ENCODE data around the gene FAM181B. TPM values are rescaled to one million over a fixed set of nuclear protein-coding genes. Genes with fewer than 3 reads are reported as not detected.

The FAM181B gene
- total and polyA plus RNA-seq, 2 donors: 0.18 to 0.24 TPM

GRCh38 chr11:82765466-82766034, 31.9 kb upstream of the FAM181B start:
- Histone ChIP-seq H3K9me3 (ENCODE audit: control insufficient read depth in 2 of 2, insufficient read depth in 1 of 2, low read length in 1 of 2) (no peaks in the 10 kb centered on the region), H3K36me3 (ENCODE audit: control insufficient read depth in 2 of 2, insufficient read depth in 2 of 2, low read length in 1 of 2) (no peaks in the 10 kb centered on the region), H3K4me3 (ENCODE audit: low read length in 2 of 2) (no peak overlapping the region), H3K27ac (ENCODE audit: low read depth in 1 of 2, low read length in 1 of 2) (no peak overlapping the region), H3K4me1 (ENCODE audit: control insufficient read depth in 2 of 2, insufficient read depth in 2 of 2, low read length in 2 of 2) (no peaks in the 10 kb centered on the region), H3K27me3 (ENCODE audit: control insufficient read depth in 2 of 2, insufficient read depth in 1 of 2, low read length in 1 of 2) (no peaks in the 10 kb centered on the region)
- DNase-seq (ENCODE audit: low read depth in 6 of 9, low spot score in 9 of 9): no peak
- WGBS: 84% methylated on average over 11 of the region's 11 CpGs

- Histone ChIP-seq H3K27ac (ENCODE audit: low read depth in 1 of 2, low read length in 1 of 2) (no peak overlapping the region), H3K4me3 (ENCODE audit: low read length in 2 of 2) (no peak overlapping the region), H3K27me3 (ENCODE audit: control insufficient read depth in 2 of 2, insufficient read depth in 1 of 2, low read length in 1 of 2) (no peaks in the 10 kb centered on the region), H3K36me3 (ENCODE audit: control insufficient read depth in 2 of 2, insufficient read depth in 2 of 2, low read length in 1 of 2) (no peaks in the 10 kb centered on the region), H3K4me1 (ENCODE audit: control insufficient read depth in 2 of 2, insufficient read depth in 2 of 2, low read length in 2 of 2) (no peaks in the 10 kb centered on the region), H3K9me3 (ENCODE audit: control insufficient read depth in 2 of 2, insufficient read depth in 1 of 2, low read length in 1 of 2) (no peaks in the 10 kb centered on the region)
- WGBS: 92% methylated on average over 1 of the region's 1 CpG
- DNase-seq (ENCODE audit: low read depth in 6 of 9, low spot score in 9 of 9): no peak
These were observed 29.5 kb upstream of the FAM181B start for GRCh38 chr11:82763167-82763566.

- Histone ChIP-seq H3K27me3 (ENCODE audit: control insufficient read depth in 2 of 2, insufficient read depth in 1 of 2, low read length in 1 of 2) (no peaks in the 10 kb centered on the region), H3K36me3 (ENCODE audit: control insufficient read depth in 2 of 2, insufficient read depth in 2 of 2, low read length in 1 of 2) (no peaks in the 10 kb centered on the region), H3K4me3 (ENCODE audit: low read length in 2 of 2) (no peak overlapping the region), H3K9me3 (ENCODE audit: control insufficient read depth in 2 of 2, insufficient read depth in 1 of 2, low read length in 1 of 2) (no peaks in the 10 kb centered on the region), H3K27ac (ENCODE audit: low read depth in 1 of 2, low read length in 1 of 2) (no peak overlapping the region), H3K4me1 (ENCODE audit: control insufficient read depth in 2 of 2, insufficient read depth in 2 of 2, low read length in 2 of 2) (peaks cover 4 to 5% of the 10 kb centered on the region in 2 donors)
- WGBS: 94% methylated on average over 3 of the region's 3 CpGs
- DNase-seq (ENCODE audit: low read depth in 6 of 9, low spot score in 9 of 9): no peak
These were observed 26.0 kb upstream of the FAM181B start for GRCh38 chr11:82759649-82760048.

- no peaks in the 10 kb centered on the region for H3K9me3 ChIP-seq (ENCODE audit: control insufficient read depth in 2 of 2, insufficient read depth in 1 of 2, low read length in 1 of 2)
- no peaks in the 10 kb centered on the region for H3K36me3 ChIP-seq (ENCODE audit: control insufficient read depth in 2 of 2, insufficient read depth in 2 of 2, low read length in 1 of 2)
- no peak overlapping the region for H3K27ac ChIP-seq (ENCODE audit: low read depth in 1 of 2, low read length in 1 of 2)
- DNase-seq (ENCODE audit: low read depth in 6 of 9, low spot score in 9 of 9): no peak
- H3K4me1 ChIP-seq (ENCODE audit: control insufficient read depth in 2 of 2, insufficient read depth in 2 of 2, low read length in 2 of 2): peaks cover 4 to 5% of the 10 kb centered on the region in 2 donors
- WGBS: 77% methylated on average over 3 of the region's 3 CpGs
- no peaks in the 10 kb centered on the region for H3K27me3 ChIP-seq (ENCODE audit: control insufficient read depth in 2 of 2, insufficient read depth in 1 of 2, low read length in 1 of 2)
- no peak overlapping the region for H3K4me3 ChIP-seq (ENCODE audit: low read length in 2 of 2)
These were observed 24.1 kb upstream of the FAM181B start for GRCh38 chr11:82757660-82758357.

GRCh38 chr11:82756765-82757639, 23.3 kb upstream of the FAM181B start:
- DNase-seq (ENCODE audit: low read depth in 6 of 9, low spot score in 9 of 9): peak in 1 of 9 donors; percentile 21
- Histone ChIP-seq H3K27ac (ENCODE audit: low read depth in 1 of 2, low read length in 1 of 2) (no peak overlapping the region), H3K9me3 (ENCODE audit: control insufficient read depth in 2 of 2, insufficient read depth in 1 of 2, low read length in 1 of 2) (no peaks in the 10 kb centered on the region), H3K27me3 (ENCODE audit: control insufficient read depth in 2 of 2, insufficient read depth in 1 of 2, low read length in 1 of 2) (no peaks in the 10 kb centered on the region), H3K36me3 (ENCODE audit: control insufficient read depth in 2 of 2, insufficient read depth in 2 of 2, low read length in 1 of 2) (no peaks in the 10 kb centered on the region), H3K4me1 (ENCODE audit: control insufficient read depth in 2 of 2, insufficient read depth in 2 of 2, low read length in 2 of 2) (peaks cover 4 to 5% of the 10 kb centered on the region in 2 donors), H3K4me3 (ENCODE audit: low read length in 2 of 2) (no peak overlapping the region)
- WGBS: 48% methylated on average over 8 of the region's 8 CpGs

DNA sequence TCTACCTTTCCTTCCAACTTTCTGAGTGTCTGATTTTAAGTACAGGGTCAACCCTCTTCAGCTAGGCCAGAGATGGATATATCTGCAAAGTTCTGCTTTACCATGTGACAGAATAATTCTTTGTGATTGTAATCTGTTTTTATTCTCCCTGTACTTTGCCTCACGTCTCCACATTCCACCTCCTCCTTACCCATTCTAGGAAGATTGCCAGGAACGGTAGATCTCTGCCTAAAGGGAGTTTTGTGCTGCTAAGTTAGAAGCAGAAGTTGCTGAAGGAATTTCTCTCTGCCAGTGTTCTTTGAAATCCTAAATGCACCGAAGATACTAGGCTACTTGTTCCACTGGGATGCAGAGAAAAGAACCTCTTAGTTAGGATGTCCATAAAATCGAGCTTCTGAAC, 20.7 kb upstream of the FAM181B start:
- Histone ChIP-seq H3K36me3 (ENCODE audit: control insufficient read depth in 2 of 2, insufficient read depth in 2 of 2, low read length in 1 of 2) (no peaks in the 10 kb centered on the region), H3K9me3 (ENCODE audit: control insufficient read depth in 2 of 2, insufficient read depth in 1 of 2, low read length in 1 of 2) (no peaks in the 10 kb centered on the region), H3K27ac (ENCODE audit: low read depth in 1 of 2, low read length in 1 of 2) (no peak overlapping the region), H3K27me3 (ENCODE audit: control insufficient read depth in 2 of 2, insufficient read depth in 1 of 2, low read length in 1 of 2) (no peaks in the 10 kb centered on the region), H3K4me3 (ENCODE audit: low read length in 2 of 2) (no peak overlapping the region), H3K4me1 (ENCODE audit: control insufficient read depth in 2 of 2, insufficient read depth in 2 of 2, low read length in 2 of 2) (peaks cover 4 to 9% of the 10 kb centered on the region in 2 donors)
- 88% methylated on average over 4 of the region's 4 CpGs for WGBS
- no peak for DNase-seq (ENCODE audit: low read depth in 6 of 9, low spot score in 9 of 9)

DNA sequence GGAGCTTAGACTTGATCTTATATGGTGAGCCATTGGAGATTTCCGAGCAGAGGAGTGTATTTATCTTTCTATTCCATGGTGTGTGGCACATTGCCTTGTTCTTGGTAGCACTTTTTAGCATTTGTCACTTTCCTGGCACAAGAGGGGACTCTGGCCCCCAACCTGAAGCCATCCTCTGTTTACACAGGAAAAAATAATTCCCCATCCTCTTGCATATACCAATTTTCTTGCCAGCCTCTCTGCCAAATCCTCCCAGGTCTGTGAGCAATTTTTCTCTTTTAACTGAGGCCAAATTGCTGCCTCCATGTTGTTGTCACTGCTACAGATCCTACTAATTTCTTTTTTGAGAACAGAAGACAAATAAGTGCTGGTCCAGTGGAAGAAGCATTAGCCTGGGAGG, 20.3 kb upstream of the FAM181B start:
- Histone ChIP-seq H3K27ac (ENCODE audit: low read depth in 1 of 2, low read length in 1 of 2) (no peak overlapping the region), H3K27me3 (ENCODE audit: control insufficient read depth in 2 of 2, insufficient read depth in 1 of 2, low read length in 1 of 2) (no peaks in the 10 kb centered on the region), H3K9me3 (ENCODE audit: control insufficient read depth in 2 of 2, insufficient read depth in 1 of 2, low read length in 1 of 2) (no peaks in the 10 kb centered on the region), H3K36me3 (ENCODE audit: control insufficient read depth in 2 of 2, insufficient read depth in 2 of 2, low read length in 1 of 2) (no peaks in the 10 kb centered on the region), H3K4me1 (ENCODE audit: control insufficient read depth in 2 of 2, insufficient read depth in 2 of 2, low read length in 2 of 2) (peaks cover 4 to 9% of the 10 kb centered on the region in 2 donors), H3K4me3 (ENCODE audit: low read length in 2 of 2) (no peak overlapping the region)
- no peak for DNase-seq (ENCODE audit: low read depth in 6 of 9, low spot score in 9 of 9)
- WGBS: 95% methylated on average over 1 of the region's 1 CpG

DNA sequence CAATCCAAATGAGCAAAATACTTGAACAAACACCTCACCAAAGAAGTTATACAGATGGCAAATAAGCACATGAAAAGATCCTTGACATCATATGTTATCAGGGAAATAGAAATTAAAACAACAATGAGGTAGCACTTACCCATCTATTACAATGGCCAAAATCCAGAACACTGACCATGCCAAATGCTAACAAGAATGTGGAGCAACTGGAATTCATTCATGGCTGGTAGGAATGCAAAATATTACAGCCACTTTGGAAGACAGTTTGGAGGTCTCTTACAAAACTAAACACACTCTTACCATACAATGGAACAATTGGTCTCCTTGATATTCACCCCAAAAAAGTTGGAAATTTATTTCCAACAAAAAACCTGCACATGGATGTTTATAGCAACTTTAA, 19.1 kb upstream of the FAM181B start:
- DNase-seq (ENCODE audit: low read depth in 6 of 9, low spot score in 9 of 9): no peak
- no peaks in the 10 kb centered on the region for H3K27me3 ChIP-seq (ENCODE audit: control insufficient read depth in 2 of 2, insufficient read depth in 1 of 2, low read length in 1 of 2)
- H3K27ac ChIP-seq (ENCODE audit: low read depth in 1 of 2, low read length in 1 of 2): no peak overlapping the region
- no peaks in the 10 kb centered on the region for H3K36me3 ChIP-seq (ENCODE audit: control insufficient read depth in 2 of 2, insufficient read depth in 2 of 2, low read length in 1 of 2)
- no peaks in the 10 kb centered on the region for H3K9me3 ChIP-seq (ENCODE audit: control insufficient read depth in 2 of 2, insufficient read depth in 1 of 2, low read length in 1 of 2)
- peaks cover 4 to 9% of the 10 kb centered on the region in 2 donors for H3K4me1 ChIP-seq (ENCODE audit: control insufficient read depth in 2 of 2, insufficient read depth in 2 of 2, low read length in 2 of 2)
- H3K4me3 ChIP-seq (ENCODE audit: low read length in 2 of 2): no peak overlapping the region

DNA sequence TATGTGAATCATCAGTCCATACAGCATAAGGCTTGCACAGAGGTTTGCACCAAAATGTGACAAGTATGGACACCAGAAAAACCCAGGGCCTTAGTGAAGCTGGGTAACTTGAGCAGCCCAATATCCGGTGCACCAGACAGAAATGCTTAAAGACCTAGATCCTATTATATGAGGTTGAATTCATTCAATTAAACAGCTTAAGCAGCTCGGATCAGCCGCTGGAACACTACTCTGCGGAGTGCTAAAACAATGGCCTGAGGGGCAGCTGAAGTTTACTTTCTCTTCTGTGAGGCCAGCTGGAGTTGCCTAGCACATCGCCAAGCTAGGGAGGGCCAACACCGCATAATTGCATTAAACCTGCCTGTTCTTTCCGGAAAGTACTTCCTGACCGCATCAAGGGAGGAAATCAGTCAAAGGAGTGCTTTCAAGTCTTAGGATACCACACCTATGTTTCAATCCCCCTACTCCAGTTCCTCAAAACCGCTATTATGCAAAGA, 17.0 kb upstream of the FAM181B start:
- H3K36me3 ChIP-seq (ENCODE audit: control insufficient read depth in 2 of 2, insufficient read depth in 2 of 2, low read length in 1 of 2): no peaks in the 10 kb centered on the region
- peaks cover 0 to 4% of the 10 kb centered on the region in 2 donors for H3K4me1 ChIP-seq (ENCODE audit: control insufficient read depth in 2 of 2, insufficient read depth in 2 of 2, low read length in 2 of 2)
- H3K9me3 ChIP-seq (ENCODE audit: control insufficient read depth in 2 of 2, insufficient read depth in 1 of 2, low read length in 1 of 2): no peaks in the 10 kb centered on the region
- no peak overlapping the region for H3K4me3 ChIP-seq (ENCODE audit: low read length in 2 of 2)
- DNase-seq (ENCODE audit: low read depth in 6 of 9, low spot score in 9 of 9): peak in 4 of 9 donors; percentile 15 to 51 (median 20)
- H3K27me3 ChIP-seq (ENCODE audit: control insufficient read depth in 2 of 2, insufficient read depth in 1 of 2, low read length in 1 of 2): no peaks in the 10 kb centered on the region
- WGBS: 5% methylated on average over 9 of the region's 9 CpGs
- no peak overlapping the region for H3K27ac ChIP-seq (ENCODE audit: low read depth in 1 of 2, low read length in 1 of 2)
